Motor neuron (in vitro differentiated cells): ENCODE data around the gene TSHZ1. TPM values are rescaled to one million over a fixed set of nuclear protein-coding genes. Genes with fewer than 3 reads are reported as not detected.

Experiments used
- ATAC-seq, 8 experiments: fragments of 200-7000 bp; cut with Tn5 transposase; replicated peaks in 6 of 8; 2 replicates each; pipeline ENCODE4 v1.8.0; 2021; ENCODE audit warnings: mild to moderate bottlenecking in 8 of 8, moderate library complexity in 8 of 8
- H3K27ac ChIP-seq, 2 donors: fragments of 250-450 bp; sonication (Bioruptor Pico); 2 replicates each; pipeline ENCODE4 v1.9.0; 2021; ENCODE audit warnings: antibody characterized with exemption in 2 of 2, mild to moderate bottlenecking in 2 of 2, moderate library complexity in 1 of 2
- H3K4me1 ChIP-seq, 2 donors: fragments of 250-450 bp; sonication (Bioruptor Pico); replicated peaks in 1 of 2; 2 replicates each; pipeline ENCODE4 v1.6.1; 2021; ENCODE audit warnings: antibody characterized with exemption in 2 of 2, mild to moderate bottlenecking in 2 of 2, moderate library complexity in 1 of 2
- H3K4me3 ChIP-seq, 5 donors: fragments of 250-450 bp; sonication (Bioruptor Pico); 2 replicates each; pipeline ENCODE4 v1.9.0; 2021; ENCODE audit warnings: antibody characterized with exemption in 5 of 5, mild to moderate bottlenecking in 5 of 5, moderate library complexity in 4 of 5
- WGBS, 10 experiments: fragments of 450-650 bp; shearing (Covaris generic); methylation state at CpG; one replicate each; pipeline ENCODE4 v1.0.0; 2022; 5-methylcytosine and 5-hydroxymethylcytosine counted together
- in situ Hi-C, 9 experiments: fragments of 400-800 bp; cut with MboI; loops; one replicate each; pipeline ENCODE4 v1.15.0; 2021; ENCODE audit warnings: low sequenced_read_pairs in 9 of 9, low pct_unique_long_range_greater_than_20kb in 2 of 9; ENCODE audit not compliant: unreplicated experiment in 9 of 9
- total RNA-seq, 8 experiments: library from RNA; unstranded; fragments of 300-600 nt; gene quantifications; 2 replicates each; pipeline versions ENCODE4 v1.2.3 to v1.2.4, GENCODE V29; 2022

Gene TSHZ1
- total RNA-seq, 8 experiments from 2014 or later, result 6.5 to 106 (median 53.4) TPM

DNA sequence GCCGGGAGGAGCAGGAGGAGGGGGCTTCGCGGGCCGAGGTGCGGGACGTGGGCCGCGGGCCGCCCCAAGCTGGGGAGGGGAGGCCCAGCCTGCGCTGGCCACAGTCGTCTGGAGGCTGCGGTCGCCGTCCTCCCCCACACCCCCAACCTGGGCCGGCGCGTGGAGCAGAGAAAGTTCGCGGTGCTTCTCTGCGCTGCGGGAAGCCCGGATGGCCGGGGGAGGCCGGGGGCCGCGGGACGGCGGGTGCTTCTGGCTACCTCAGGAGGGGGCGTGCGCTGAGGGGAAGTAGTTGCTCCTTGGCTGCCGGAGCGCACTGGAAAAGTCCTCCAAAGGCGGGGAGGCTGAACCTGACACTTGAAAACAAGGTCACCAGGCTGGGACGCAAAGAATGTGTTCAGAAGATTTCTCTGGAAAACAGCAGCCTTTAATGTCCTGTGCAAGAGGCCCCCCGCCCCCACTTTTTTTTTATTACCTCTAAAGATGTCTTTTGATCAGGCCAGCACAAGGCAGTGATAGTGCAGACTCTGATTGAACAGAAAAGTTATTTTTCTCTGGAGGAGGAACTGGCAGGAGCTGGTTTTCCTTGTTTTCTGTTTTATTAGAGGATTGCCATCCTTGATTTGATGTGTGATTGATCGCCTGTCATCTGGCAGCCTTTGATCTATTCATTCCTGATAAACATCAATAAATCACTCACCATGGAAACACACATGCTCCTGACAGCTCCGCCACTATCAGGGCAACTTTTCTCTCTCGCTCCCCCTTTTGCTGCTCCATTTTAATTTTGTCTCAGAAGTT, 1.6 kb downstream of the TSHZ1 start:
- no peak for ATAC-seq
- H3K27ac ChIP-seq, result peak overlapping the region; percentile 89 to 96
- in situ Hi-C loops, result loop anchor here in 6 of 9 experiments (25.0 kb wide), 4 partner anchors 250 to 1050 kb away; no protein-coding TSS in a partner anchor
- peak overlapping the region; percentile 75 to 96 (median 78) for H3K4me3 ChIP-seq
- 0 to 19% (median 0%) methylated on average over 1 to 9 of the region's 38 CpGs; no CpG with 5 or more reads in 1 of the 10 experiments for WGBS, 10 experiments
- peaks cover 0 to 30% of the 10 kb centered on the region in 2 donors for H3K4me1 ChIP-seq

GRCh38 chr18:75212751-75213090, 2.1 kb downstream of the TSHZ1 start:
- 0 to 20% (median 3%) methylated on average over 1 to 5 of the region's 5 CpGs for WGBS, 10 experiments
- Histone ChIP-seq H3K4me3 (peak overlapping the region; percentile 75 to 96 (median 78)), H3K27ac (peak overlapping the region in 1 of 2 donors; percentile 96), H3K4me1 (peaks cover 0 to 35% of the 10 kb centered on the region in 2 donors)
- in situ Hi-C loops, result loop anchor here in 6 of 9 experiments (25.0 kb wide), 4 partner anchors 250 to 1050 kb away; no protein-coding TSS in a partner anchor
- ATAC-seq, result no peak

DNA sequence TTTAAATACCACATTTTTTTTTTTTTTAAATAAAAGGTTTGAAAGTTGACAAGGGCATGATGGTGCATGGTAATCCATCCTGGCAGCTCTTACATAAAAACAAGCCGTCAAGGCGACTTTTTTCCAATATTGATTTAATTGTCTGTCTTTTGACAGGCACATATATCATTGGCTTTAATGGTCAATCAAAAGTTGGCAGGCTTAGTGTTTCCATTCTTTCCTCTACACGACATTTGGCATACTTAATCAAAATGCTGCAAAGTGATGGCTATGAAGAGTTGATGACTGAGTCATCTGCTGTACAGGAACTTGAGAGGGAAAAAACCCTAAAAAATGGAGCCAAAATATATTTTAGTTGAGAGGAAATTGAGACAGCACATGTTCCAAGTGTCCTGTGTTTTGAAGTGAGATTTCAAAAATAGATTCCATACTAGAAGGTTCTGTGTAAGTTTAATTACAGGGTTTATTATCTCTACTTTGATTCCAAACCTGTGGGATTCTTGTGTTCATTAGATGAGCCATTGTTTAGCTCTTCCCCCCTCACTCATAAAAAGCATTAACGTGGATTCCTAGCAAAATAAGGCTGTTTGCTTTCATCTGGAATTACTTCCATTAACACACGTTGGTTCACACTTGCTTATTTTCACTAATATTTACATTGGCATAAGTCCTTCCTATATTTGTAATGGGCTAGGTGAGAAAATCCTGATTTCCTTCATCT, 3.2 kb downstream of the TSHZ1 start:
- WGBS, 10 experiments, result 0 to 15% (median 4%) methylated on average over 2 to 5 of the region's 5 CpGs; no CpG with 5 or more reads in 1 of the 10 experiments
- in situ Hi-C loops, result loop anchor here in 6 of 9 experiments (25.0 kb wide), 4 partner anchors 249 to 1049 kb away; no protein-coding TSS in a partner anchor
- peak overlapping the region in 1 of 2 donors; percentile 72 for H3K27ac ChIP-seq
- peaks cover 8 to 46% of the 10 kb centered on the region in 2 donors for H3K4me1 ChIP-seq
- ATAC-seq, result no peak
- peak overlapping the region; percentile 75 to 96 (median 78) for H3K4me3 ChIP-seq

GRCh38 chr18:75214332-75214690, 3.7 kb downstream of the TSHZ1 start:
- peak overlapping the region; percentile 75 to 96 (median 78) for H3K4me3 ChIP-seq

GRCh38 chr18:75214766-75215510, 4.3 kb downstream of the TSHZ1 start:
- ATAC-seq, result peak in 2 of 8 experiments; percentile 4 to 12
- in situ Hi-C loops, result loop anchor here in 6 of 9 experiments (25.0 kb wide), 4 partner anchors 247 to 1047 kb away; no protein-coding TSS in a partner anchor
- Histone ChIP-seq H3K4me1 (peaks cover 20 to 53% of the 10 kb centered on the region in 2 donors), H3K4me3 (peak overlapping the region; percentile 75 to 96 (median 78)), H3K27ac (peak overlapping the region; percentile 50 to 72)
- 19 to 94% (median 79%) methylated on average over 1 to 12 of the region's 12 CpGs for WGBS, 10 experiments

More at GRCh38 chr18:75214332-75214690, 3.7 kb downstream of the TSHZ1 start:
- 0 to 68% (median 29%) methylated on average over 1 to 5 of the region's 5 CpGs for WGBS, 10 experiments
- ATAC-seq, result no peak
- peaks cover 14 to 47% of the 10 kb centered on the region in 2 donors for H3K4me1 ChIP-seq
- peak overlapping the region in 1 of 2 donors; percentile 72 for H3K27ac ChIP-seq
- in situ Hi-C loops, result loop anchor here in 6 of 9 experiments (25.0 kb wide), 4 partner anchors 248 to 1048 kb away; no protein-coding TSS in a partner anchor

DNA sequence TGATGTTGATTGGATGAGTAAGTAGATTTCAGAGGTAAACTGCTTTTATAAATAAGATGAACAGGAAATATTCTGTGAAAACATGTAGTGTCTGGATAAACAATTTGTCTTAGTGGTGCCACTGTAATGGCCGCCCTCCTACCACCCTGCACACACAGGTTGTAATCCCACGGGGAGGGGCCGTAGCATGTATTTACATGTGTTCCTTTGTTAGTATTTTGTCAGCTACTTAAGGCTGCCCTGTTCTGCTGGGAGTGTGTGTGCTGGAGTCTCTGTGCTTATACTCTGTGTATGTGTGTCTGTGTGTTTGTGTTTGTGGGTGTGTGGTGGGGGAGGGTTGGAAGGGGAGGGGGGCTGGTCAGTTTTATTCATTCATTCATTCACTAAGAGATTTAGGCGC, 5.1 kb downstream of the TSHZ1 start:
- in situ Hi-C loops, result loop anchor here in 6 of 9 experiments (25.0 kb wide), 4 partner anchors 247 to 1047 kb away; no protein-coding TSS in a partner anchor
- peaks cover 24 to 59% of the 10 kb centered on the region in 2 donors for H3K4me1 ChIP-seq
- peak in 6 of 8 experiments; percentile 8 to 39 (median 26) for ATAC-seq
- WGBS, 10 experiments, result 0 to 100% (median 59%) methylated on average over 1 to 3 of the region's 4 CpGs; no CpG with 5 or more reads in 4 of the 10 experiments
- peak overlapping the region; percentile 75 to 96 (median 78) for H3K4me3 ChIP-seq
- peak overlapping the region in 1 of 2 donors; percentile 72 for H3K27ac ChIP-seq

DNA sequence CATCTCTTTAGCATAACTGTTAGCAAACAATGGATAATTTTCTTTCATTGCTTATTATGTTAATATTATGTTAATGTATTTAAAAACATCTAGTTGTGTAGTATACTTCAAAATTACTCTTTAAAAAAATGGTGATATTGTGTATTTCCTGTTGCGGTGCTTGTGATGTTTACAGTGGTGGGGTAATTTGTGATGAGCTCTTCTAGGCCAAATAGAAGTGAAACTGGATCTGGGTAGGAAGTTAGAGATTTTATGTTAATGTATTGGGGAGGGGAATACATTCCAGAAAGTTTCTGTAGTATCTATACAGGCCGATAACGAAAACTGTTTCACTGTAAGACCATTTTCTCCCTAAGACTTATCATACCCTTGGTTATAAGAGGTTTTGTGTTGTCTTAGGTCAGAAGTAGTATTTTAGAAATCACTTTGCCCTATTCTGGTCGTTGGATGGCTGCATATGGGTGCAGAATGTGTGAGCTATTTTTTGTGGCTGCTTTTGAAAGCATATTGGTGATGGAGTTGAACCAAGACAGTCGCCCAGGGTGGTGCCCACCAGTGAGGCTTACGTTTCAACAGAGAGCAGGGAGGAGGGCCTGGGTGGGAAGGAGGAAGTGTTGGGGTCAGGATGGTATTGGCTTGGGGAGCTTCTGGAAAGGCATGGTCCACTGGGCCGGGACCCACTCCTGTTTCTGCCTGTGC, 5.8 kb downstream of the TSHZ1 start:
- Histone ChIP-seq H3K4me1 (peaks cover 29 to 66% of the 10 kb centered on the region in 2 donors), H3K27ac (peak overlapping the region; percentile 51 to 72), H3K4me3 (peak overlapping the region; percentile 2 to 96 (median 77))
- WGBS, 10 experiments, result 32 to 100% (median 60%) methylated on average over 1 to 6 of the region's 7 CpGs; no CpG with 5 or more reads in 2 of the 10 experiments
- in situ Hi-C loops, result loop anchor here in 6 of 9 experiments (25.0 kb wide), 4 partner anchors 246 to 1046 kb away; no protein-coding TSS in a partner anchor
- peak in 7 of 8 experiments; percentile 3 to 54 (median 6) for ATAC-seq

DNA sequence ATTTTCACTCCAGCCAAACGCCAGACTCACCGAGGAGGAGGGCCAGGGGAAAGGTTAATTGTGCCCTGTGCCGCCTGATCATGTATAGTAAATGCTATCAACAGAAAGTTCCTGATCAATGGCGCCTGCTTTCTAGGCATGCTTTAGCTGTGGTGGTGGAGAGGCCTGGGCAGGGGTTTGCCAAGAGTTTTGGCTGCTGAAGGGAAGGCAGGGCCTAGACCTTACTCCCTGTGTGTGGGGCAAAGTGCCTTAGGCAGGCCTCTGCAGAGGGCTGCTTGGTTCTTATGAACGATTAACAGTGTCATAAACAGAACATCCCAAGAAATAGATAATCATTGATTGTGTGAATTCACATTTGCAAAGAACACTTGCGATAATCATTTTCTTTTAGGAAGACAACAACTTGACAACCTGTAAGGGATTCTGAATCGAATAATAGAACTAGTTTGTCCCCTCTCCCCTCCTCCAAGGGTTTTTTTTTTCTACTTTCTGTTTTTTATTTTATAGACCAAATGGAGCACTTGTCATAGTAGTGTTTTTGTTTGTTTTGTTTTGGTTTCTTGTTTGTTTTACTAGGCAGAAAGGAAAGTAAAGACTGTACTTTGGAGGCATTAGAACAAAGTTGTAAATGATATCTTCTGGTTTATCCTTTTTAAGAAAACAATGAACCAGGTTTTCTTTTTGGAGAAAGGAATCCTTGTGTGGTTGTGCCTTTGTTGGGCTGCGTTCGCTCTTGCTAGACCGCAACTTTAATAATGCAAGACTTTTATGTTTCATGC, 6.5 kb downstream of the TSHZ1 start:
- Histone ChIP-seq H3K4me3 (peak overlapping the region; percentile 2 to 96 (median 77)), H3K27ac (peak overlapping the region; percentile 51 to 72), H3K4me1 (peaks cover 36 to 73% of the 10 kb centered on the region in 2 donors)
- 40 to 94% (median 74%) methylated on average over 1 to 10 of the region's 10 CpGs for WGBS, 10 experiments
- in situ Hi-C loops, result loop anchor here in 6 of 9 experiments (25.0 kb wide), 4 partner anchors 245 to 1045 kb away; no protein-coding TSS in a partner anchor
- ATAC-seq, result peak in 5 of 8 experiments; percentile 3 to 26 (median 15)

DNA sequence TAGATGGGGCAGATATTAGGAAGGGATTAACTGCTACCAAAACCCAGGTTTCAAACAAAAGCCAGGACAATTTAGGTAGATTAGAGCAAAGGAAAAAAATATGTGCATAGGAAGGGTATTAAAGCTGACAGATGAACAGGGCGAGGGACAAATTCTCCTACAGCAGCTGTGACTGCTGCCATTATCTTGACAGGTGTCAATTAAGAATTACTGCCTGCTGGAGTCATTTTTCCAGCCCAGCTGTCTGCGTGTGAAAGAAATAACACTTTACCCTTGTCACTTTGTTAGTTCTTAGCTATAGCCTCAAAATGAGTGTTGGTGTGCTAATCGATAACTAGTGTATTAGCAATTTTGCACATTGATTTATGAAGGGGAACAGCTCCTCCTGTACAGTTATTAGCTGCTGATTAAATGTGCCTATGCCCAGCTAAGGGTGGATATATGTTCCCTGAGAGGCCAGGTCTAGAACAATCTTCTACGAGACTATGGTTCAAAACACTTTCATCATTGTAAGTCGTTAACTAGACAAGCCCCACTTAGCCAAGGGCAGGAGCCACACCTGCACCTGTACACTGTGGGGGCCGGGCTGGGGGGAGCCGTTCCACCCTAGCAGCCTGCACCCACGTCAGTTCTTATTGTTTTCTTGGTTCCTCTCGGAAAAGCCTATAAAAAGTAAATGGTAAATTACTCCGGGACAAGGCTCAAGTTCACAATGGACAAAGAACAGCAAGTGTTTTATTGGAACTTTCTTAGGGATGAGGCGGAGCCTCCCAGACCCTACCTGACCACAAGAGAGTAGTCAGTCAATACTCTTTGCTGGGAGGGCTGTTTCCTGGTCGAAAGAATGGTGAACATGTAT, 7.7 kb downstream of the TSHZ1 start:
- 15 to 88% (median 42%) methylated on average over 3 to 11 of the region's 12 CpGs for WGBS, 10 experiments
- peaks cover 46 to 84% of the 10 kb centered on the region in 2 donors for H3K4me1 ChIP-seq
- peak in 5 of 8 experiments; percentile 40 to 79 (median 51) for ATAC-seq
- in situ Hi-C loops, result loop anchor here in 6 of 9 experiments (25.0 kb wide), 4 partner anchors 244 to 1044 kb away; no protein-coding TSS in a partner anchor
- H3K27ac ChIP-seq, result peak overlapping the region; percentile 35 to 48
- peak overlapping the region in 4 of 5 donors; percentile 75 to 96 (median 84) for H3K4me3 ChIP-seq

- ATAC-seq, result no peak
- H3K4me1 ChIP-seq, result peaks cover 62 to 88% of the 10 kb centered on the region in 2 donors
- peak overlapping the region; percentile 15 to 73 for H3K27ac ChIP-seq
- peak overlapping the region in 4 of 5 donors; percentile 5 to 77 (median 22) for H3K4me3 ChIP-seq
- WGBS, 10 experiments, result 51 to 95% (median 65%) methylated on average over 3 to 10 of the region's 11 CpGs
- in situ Hi-C loops, result loop anchor here in 6 of 9 experiments (25.0 kb wide), 4 partner anchors 242 to 1042 kb away; no protein-coding TSS in a partner anchor
Measured at GRCh38 chr18:75219745-75220375, 9.3 kb downstream of the TSHZ1 start.
